ENCODE data around the gene NXPE3.

NXPE3 gene

DNA sequence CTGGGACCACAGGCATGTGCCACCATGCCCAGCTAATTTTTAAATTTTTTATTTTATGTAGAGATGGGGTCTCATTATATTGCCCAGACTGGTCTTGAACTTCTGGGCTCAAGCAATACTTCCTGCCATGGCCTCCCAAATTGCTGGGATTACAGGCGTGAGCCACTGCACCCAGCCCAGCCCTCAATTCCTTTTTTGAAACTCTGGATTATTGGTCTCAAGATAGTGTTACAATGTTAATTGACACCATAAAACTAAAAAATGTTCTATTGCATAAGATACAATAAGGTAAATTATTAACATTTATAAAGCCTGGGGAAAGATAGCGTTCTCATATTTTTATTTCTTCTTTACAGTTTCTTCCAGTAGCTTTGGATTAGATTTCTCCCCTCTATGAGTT lies 66.4 kb downstream of the NXPE3 start:
- Histone ChIP-seq H3K4me1 (ENCODE audit: control insufficient read depth, insufficient read depth, low read length) (no peaks in the 10 kb centered on the region), H3K4me3 (ENCODE audit: low read depth, low read length) (no peak overlapping the region), H3K9me3 (ENCODE audit: control insufficient read depth, insufficient read depth, low read depth, low read length) (no peaks in the 10 kb centered on the region), H3K36me3 (ENCODE audit: control insufficient read depth in 2 of 2, insufficient read depth in 1 of 2, low read length in 2 of 2) (no peaks in the 10 kb centered on the region), H3K27ac (ENCODE audit: extremely low read depth, low read depth, low read length) (no peak overlapping the region)
- ChIA-PET POLR2A (no interaction called here), CTCF (interaction anchor here (0.6 kb wide), 1 partner anchor 18 kb away, joined by 4 read pairs; no protein-coding TSS in a partner anchor)
- TF ChIP-seq ZNF10 (tag by site-specific recombination; IDR thresholded peaks at IDR 0.05) (no peak), KLF9 (tag by site-specific recombination; IDR thresholded peaks at IDR 0.05; ENCODE audit: low read depth) (no peak), ZNF274 (IDR thresholded peaks at IDR 0.05; ENCODE audit: low read length) (no peak), ZNF274 (tag by site-specific recombination; IDR thresholded peaks at IDR 0.05; ENCODE audit: borderline replicate concordance) (no peak), MEIS1 (CRISPR knock-in tag; IDR thresholded peaks at IDR 0.05; ENCODE audit: borderline replicate concordance) (no peak), ZNF561 (tag by site-specific recombination; IDR thresholded peaks at IDR 0.05; ENCODE audit: borderline replicate concordance) (no peak)
- TF ChIP-seq, protein P1, sequence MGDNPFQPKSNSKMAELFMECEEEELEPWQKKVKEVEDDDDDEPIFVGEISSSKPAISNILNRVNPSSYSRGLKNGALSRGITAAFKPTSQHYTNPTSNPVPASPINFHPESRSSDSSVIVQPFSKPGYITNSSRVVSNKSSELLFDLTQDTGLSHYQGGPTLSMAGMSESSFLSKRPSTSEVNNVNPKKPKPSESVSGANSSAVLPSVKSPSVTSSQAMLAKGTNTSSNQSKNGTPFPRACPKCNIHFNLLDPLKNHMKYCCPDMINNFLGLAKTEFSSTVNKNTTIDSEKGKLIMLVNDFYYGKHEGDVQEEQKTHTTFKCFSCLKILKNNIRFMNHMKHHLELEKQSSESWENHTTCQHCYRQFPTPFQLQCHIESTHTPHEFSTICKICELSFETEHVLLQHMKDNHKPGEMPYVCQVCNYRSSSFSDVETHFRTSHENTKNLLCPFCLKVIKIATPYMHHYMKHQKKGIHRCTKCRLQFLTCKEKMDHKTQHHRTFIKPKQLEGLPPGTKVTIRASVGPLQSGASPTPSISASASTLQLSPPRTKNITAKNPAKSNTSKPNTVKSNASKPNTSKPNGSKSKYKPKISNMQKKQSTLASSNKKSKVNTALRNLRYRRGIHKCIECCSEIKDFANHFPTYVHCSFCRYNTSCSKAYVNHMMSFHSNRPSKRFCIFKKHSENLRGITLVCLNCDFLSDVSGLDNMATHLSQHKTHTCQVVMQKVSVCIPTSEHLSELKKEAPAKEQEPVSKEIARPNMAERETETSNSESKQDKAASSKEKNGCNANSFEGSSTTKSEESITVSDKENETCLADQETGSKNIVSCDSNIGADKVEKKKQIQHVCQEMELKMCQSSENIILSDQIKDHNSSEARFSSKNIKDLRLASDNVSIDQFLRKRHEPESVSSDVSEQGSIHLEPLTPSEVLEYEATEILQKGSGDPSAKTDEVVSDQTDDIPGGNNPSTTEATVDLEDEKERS (tag by site-specific recombination; IDR thresholded peaks at IDR 0.05): no peak
- TF ChIP-seq, protein P2, sequence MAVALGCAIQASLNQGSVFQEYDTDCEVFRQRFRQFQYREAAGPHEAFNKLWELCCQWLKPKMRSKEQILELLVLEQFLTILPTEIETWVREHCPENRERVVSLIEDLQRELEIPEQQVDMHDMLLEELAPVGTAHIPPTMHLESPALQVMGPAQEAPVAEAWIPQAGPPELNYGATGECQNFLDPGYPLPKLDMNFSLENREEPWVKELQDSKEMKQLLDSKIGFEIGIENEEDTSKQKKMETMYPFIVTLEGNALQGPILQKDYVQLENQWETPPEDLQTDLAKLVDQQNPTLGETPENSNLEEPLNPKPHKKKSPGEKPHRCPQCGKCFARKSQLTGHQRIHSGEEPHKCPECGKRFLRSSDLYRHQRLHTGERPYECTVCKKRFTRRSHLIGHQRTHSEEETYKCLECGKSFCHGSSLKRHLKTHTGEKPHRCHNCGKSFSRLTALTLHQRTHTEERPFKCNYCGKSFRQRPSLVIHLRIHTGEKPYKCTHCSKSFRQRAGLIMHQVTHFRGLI (tag by site-specific recombination; IDR thresholded peaks at IDR 0.05): no peak
- TF ChIP-seq, protein P3, sequence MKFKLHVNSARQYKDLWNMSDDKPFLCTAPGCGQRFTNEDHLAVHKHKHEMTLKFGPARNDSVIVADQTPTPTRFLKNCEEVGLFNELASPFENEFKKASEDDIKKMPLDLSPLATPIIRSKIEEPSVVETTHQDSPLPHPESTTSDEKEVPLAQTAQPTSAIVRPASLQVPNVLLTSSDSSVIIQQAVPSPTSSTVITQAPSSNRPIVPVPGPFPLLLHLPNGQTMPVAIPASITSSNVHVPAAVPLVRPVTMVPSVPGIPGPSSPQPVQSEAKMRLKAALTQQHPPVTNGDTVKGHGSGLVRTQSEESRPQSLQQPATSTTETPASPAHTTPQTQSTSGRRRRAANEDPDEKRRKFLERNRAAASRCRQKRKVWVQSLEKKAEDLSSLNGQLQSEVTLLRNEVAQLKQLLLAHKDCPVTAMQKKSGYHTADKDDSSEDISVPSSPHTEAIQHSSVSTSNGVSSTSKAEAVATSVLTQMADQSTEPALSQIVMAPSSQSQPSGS (tag by site-specific recombination; IDR thresholded peaks at IDR 0.05; ENCODE audit: low read depth): no peak

DNA sequence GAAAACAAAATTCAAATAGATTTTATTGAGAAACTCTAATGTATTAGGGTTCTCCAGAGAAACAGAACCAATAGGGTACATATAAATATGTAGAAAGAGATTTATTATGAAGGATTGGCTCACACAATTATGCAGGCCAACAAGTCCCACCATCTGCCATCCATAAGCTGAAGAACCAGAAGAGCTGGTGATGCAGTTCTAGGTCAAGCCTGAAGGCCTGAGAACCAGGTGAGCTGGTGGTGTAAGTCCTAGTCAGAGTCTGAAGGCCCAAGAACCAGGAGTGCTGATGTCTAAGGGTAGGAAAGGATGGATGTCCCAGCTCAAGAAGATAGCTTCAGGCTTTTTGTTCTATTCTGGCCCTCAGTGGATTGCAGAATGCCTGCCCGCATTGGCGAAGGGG lies 67.7 kb downstream of the NXPE3 start:
- peaks cover 0 to 2% of the 10 kb centered on the region in 2 experiments; a peak in 1 of 3 replicates for H3K36me3 ChIP-seq (ENCODE audit: control insufficient read depth in 2 of 2, insufficient read depth in 1 of 2, low read length in 2 of 2)
- ChIA-PET CTCF (no interaction called here), POLR2A (no interaction called here)
- H3K27ac ChIP-seq (ENCODE audit: extremely low read depth, low read depth, low read length): no peak overlapping the region
- H3K4me3 ChIP-seq (ENCODE audit: low read depth, low read length): no peak overlapping the region
- H3K4me1 ChIP-seq (ENCODE audit: control insufficient read depth, insufficient read depth, low read length): no peaks in the 10 kb centered on the region
- H3K9me3 ChIP-seq (ENCODE audit: control insufficient read depth, insufficient read depth, low read depth, low read length): no peaks in the 10 kb centered on the region
- no peak for TF ChIP-seq ZNF37A (tag by site-specific recombination; IDR thresholded peaks at IDR 0.05)
- no peak for TF ChIP-seq ZNF184 (tag by site-specific recombination; IDR thresholded peaks at IDR 0.05)
- no peak for TF ChIP-seq ZNF660 (tag by site-specific recombination; IDR thresholded peaks at IDR 0.05)
- no peak for TF ChIP-seq BCL11B (tag by site-specific recombination; IDR thresholded peaks at IDR 0.05; ENCODE audit: low read depth)
- TF ChIP-seq ZNF785 (tag by site-specific recombination; IDR thresholded peaks at IDR 0.05): no peak
- TF ChIP-seq, protein P4, sequence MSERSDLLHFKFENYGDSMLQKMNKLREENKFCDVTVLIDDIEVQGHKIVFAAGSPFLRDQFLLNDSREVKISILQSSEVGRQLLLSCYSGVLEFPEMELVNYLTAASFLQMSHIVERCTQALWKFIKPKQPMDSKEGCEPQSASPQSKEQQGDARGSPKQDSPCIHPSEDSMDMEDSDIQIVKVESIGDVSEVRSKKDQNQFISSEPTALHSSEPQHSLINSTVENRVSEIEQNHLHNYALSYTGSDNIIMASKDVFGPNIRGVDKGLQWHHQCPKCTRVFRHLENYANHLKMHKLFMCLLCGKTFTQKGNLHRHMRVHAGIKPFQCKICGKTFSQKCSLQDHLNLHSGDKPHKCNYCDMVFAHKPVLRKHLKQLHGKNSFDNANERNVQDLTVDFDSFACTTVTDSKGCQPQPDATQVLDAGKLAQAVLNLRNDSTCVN (tag by site-specific recombination; optimal IDR thresholded peaks at IDR 0.05): no peak
- no peak for TF ChIP-seq HOXA7 (CRISPR knock-in tag; IDR thresholded peaks at IDR 0.05; ENCODE audit: borderline replicate concordance)
- no peak for TF ChIP-seq ZNF266 (tag by site-specific recombination; IDR thresholded peaks at IDR 0.05; ENCODE audit: low read depth)
- TF ChIP-seq OVOL3 (tag by site-specific recombination; IDR thresholded peaks at IDR 0.05): no peak
- TF ChIP-seq SALL2 (tag by site-specific recombination; IDR thresholded peaks at IDR 0.05; ENCODE audit: borderline replicate concordance): no peak
- no peak for TF ChIP-seq ZNF23 (tag by site-specific recombination; IDR thresholded peaks at IDR 0.05; ENCODE audit: borderline replicate concordance)
- no peak for TF ChIP-seq GLI2 (tag by site-specific recombination; IDR thresholded peaks at IDR 0.05; ENCODE audit: borderline replicate concordance, low read depth)
- TF ChIP-seq, protein P5, sequence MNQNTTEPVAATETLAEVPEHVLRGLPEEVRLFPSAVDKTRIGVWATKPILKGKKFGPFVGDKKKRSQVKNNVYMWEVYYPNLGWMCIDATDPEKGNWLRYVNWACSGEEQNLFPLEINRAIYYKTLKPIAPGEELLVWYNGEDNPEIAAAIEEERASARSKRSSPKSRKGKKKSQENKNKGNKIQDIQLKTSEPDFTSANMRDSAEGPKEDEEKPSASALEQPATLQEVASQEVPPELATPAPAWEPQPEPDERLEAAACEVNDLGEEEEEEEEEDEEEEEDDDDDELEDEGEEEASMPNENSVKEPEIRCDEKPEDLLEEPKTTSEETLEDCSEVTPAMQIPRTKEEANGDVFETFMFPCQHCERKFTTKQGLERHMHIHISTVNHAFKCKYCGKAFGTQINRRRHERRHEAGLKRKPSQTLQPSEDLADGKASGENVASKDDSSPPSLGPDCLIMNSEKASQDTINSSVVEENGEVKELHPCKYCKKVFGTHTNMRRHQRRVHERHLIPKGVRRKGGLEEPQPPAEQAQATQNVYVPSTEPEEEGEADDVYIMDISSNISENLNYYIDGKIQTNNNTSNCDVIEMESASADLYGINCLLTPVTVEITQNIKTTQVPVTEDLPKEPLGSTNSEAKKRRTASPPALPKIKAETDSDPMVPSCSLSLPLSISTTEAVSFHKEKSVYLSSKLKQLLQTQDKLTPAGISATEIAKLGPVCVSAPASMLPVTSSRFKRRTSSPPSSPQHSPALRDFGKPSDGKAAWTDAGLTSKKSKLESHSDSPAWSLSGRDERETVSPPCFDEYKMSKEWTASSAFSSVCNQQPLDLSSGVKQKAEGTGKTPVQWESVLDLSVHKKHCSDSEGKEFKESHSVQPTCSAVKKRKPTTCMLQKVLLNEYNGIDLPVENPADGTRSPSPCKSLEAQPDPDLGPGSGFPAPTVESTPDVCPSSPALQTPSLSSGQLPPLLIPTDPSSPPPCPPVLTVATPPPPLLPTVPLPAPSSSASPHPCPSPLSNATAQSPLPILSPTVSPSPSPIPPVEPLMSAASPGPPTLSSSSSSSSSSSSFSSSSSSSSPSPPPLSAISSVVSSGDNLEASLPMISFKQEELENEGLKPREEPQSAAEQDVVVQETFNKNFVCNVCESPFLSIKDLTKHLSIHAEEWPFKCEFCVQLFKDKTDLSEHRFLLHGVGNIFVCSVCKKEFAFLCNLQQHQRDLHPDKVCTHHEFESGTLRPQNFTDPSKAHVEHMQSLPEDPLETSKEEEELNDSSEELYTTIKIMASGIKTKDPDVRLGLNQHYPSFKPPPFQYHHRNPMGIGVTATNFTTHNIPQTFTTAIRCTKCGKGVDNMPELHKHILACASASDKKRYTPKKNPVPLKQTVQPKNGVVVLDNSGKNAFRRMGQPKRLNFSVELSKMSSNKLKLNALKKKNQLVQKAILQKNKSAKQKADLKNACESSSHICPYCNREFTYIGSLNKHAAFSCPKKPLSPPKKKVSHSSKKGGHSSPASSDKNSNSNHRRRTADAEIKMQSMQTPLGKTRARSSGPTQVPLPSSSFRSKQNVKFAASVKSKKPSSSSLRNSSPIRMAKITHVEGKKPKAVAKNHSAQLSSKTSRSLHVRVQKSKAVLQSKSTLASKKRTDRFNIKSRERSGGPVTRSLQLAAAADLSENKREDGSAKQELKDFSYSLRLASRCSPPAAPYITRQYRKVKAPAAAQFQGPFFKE (tag by site-specific recombination; IDR thresholded peaks at IDR 0.05; ENCODE audit: borderline replicate concordance): no peak
